GM06990 (cell line): Measurements from ENCODE around the gene RGPD8.
"Not testable (repeated sequence)": the region's sequence is repeated elsewhere in the genome, so short reads cannot be mapped to it uniquely, and the experiment has no call there.

Experiments
- DNase-seq: peaks from one replicate; pipeline ENCODE4 v3.0.0-alpha.2; 2011; ENCODE audit not compliant: insufficient read length; ENCODE audit errors: extremely low read depth
- H3K27me3 ChIP-seq: replicated peaks from 2 replicates; pipeline ENCODE4 v1.6.0; 2011; ENCODE audit warnings: low read length; ENCODE audit not compliant: control insufficient read depth, insufficient read depth
- H3K36me3 ChIP-seq: 2 replicates; pipeline ENCODE4 v1.5.1; 2011; ENCODE audit warnings: low read length; ENCODE audit not compliant: control insufficient read depth, insufficient read depth
- H3K4me3 ChIP-seq: replicated peaks from 2 replicates; pipeline ENCODE4 v1.5.1; 2011; ENCODE audit warnings: low read depth, mild to moderate bottlenecking, control low read depth, low read length
- CTCF ChIP-seq: IDR thresholded peaks from 2 replicates; pipeline ENCODE4 v1.5.1; 2011; ENCODE audit warnings: low read length, control low read depth, mild to moderate bottlenecking, inconsistent platforms; ENCODE audit not compliant: insufficient read depth, poor library complexity, severe bottlenecking

Gene RGPD8

GRCh38 chr2:112462178-112462577, 28.7 kb upstream of the RGPD8 start:
- H3K36me3 ChIP-seq, result no peaks in the 10 kb centered on the region
- no peaks in the 10 kb centered on the region for H3K27me3 ChIP-seq
- TF ChIP-seq CTCF, result no peak
- DNase-seq, result no peak
- H3K4me3 ChIP-seq, result no peak overlapping the region

- DNase-seq, result no peak
- no peaks in the 10 kb centered on the region for H3K36me3 ChIP-seq
- H3K4me3 ChIP-seq, result no peak overlapping the region
- H3K27me3 ChIP-seq, result no peaks in the 10 kb centered on the region; the same call in 1 of the 2 replicates
- TF ChIP-seq CTCF, result no peak
Observed at GRCh38 chr2:112459372-112459771, 25.9 kb upstream of the RGPD8 start.

GRCh38 chr2:112454586-112454985, 21.1 kb upstream of the RGPD8 start:
- no peak for TF ChIP-seq CTCF
- H3K4me3 ChIP-seq, result no peak overlapping the region
- DNase-seq, result no peak
- no peaks in the 10 kb centered on the region for H3K36me3 ChIP-seq
- H3K27me3 ChIP-seq, result no peaks in the 10 kb centered on the region; the same call in 1 of the 2 replicates

GRCh38 chr2:112451317-112451716, 17.9 kb upstream of the RGPD8 start:
- Histone ChIP-seq H3K36me3 (no peaks in the 10 kb centered on the region), H3K4me3 (no peak overlapping the region), H3K27me3 (no peaks in the 10 kb centered on the region; the same call in 1 of the 2 replicates)
- DNase-seq, result no peak
- TF ChIP-seq CTCF, result no peak

- no peaks in the 10 kb centered on the region for H3K36me3 ChIP-seq
- H3K27me3 ChIP-seq, result no peaks in the 10 kb centered on the region
- no peak for DNase-seq
- no peak for TF ChIP-seq CTCF
- no peak overlapping the region for H3K4me3 ChIP-seq
Observed at GRCh38 chr2:112449854-112450253, 16.4 kb upstream of the RGPD8 start.

GRCh38 chr2:112444256-112444655, 10.8 kb upstream of the RGPD8 start:
- H3K4me3 ChIP-seq, H3K36me3 ChIP-seq, H3K27me3 ChIP-seq, DNase-seq: not testable (repeated sequence)

GRCh38 chr2:112438603-112439261, 5.3 kb upstream of the RGPD8 start:
- not testable (repeated sequence) for DNase-seq, H3K36me3 ChIP-seq, H3K27me3 ChIP-seq, H3K4me3 ChIP-seq

- H3K36me3 ChIP-seq, DNase-seq, H3K27me3 ChIP-seq, H3K4me3 ChIP-seq: not testable (repeated sequence)
Observed at GRCh38 chr2:112437405-112437831, 4.0 kb upstream of the RGPD8 start.

- H3K27me3 ChIP-seq, H3K36me3 ChIP-seq, DNase-seq, H3K4me3 ChIP-seq: not testable (repeated sequence)
Observed at GRCh38 chr2:112436993-112437392, 3.5 kb upstream of the RGPD8 start.
